Hair follicular keratinocyte (primary cell): ENCODE data around the gene GCLM. TPM values are rescaled to one million over a fixed set of nuclear protein-coding genes. Genes with fewer than 3 reads are reported as not detected.

Source experiments
- total RNA-seq: library from RNA; depleted of rRNA; stranded (reverse); fragments of >200 nt; gene quantifications from 2 replicates; pipeline ENCODE4 v1.2.3, GENCODE V29; 2015

The GCLM gene, protein sequence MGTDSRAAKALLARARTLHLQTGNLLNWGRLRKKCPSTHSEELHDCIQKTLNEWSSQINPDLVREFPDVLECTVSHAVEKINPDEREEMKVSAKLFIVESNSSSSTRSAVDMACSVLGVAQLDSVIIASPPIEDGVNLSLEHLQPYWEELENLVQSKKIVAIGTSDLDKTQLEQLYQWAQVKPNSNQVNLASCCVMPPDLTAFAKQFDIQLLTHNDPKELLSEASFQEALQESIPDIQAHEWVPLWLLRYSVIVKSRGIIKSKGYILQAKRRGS
- total RNA-seq, result 29.0 and 30.3 TPM in 2 replicates

DNA sequence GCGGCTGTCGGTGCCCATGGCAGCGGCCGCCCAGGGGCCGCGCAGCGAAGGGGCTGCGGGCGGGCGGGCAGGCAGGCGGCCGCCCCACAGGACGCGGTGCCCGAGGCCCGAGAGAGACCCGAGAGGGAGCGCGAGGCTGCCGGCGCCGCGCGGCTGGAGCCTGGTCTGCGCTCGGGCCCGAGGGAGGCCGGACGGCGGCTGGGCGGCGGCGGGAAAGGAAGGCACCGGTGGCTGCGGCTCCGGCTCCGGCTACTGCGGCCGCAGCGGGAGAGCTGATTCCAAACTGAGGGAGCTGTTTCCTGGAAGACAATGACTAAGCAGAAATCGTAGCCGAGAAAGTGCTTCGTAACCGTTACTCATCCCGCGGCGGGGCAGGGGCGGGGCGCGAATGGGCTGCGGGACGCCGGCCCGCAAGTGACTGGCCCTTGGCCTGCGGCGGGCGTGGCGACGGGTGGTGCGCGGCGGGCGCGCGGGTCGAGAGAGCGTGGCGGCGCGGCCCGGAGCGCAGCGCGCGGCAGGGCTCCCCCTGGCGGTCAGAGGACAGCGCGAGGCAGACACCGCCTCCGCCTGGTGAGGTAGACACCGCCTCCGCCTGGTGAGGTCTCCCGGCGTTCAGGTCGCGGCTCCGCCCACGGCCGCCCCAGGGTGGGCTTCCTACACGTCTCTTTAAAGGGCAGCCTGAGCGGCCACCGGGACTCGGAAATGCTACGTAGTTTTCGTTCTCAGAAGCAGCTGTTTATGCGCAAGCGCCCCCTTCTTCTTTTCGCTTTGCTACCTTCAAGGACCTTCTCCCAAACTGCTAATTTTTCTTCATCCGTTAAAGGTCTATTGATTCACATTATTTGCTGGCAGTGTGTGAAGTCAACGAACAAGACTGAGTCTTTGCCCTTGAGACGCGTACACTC is at the start of gene GCLM:
GCLM (minus strand) TSS at position 285 of the 905 bp plus-strand sequence; CDS start at position 18, 267 bp downstream.

DNA sequence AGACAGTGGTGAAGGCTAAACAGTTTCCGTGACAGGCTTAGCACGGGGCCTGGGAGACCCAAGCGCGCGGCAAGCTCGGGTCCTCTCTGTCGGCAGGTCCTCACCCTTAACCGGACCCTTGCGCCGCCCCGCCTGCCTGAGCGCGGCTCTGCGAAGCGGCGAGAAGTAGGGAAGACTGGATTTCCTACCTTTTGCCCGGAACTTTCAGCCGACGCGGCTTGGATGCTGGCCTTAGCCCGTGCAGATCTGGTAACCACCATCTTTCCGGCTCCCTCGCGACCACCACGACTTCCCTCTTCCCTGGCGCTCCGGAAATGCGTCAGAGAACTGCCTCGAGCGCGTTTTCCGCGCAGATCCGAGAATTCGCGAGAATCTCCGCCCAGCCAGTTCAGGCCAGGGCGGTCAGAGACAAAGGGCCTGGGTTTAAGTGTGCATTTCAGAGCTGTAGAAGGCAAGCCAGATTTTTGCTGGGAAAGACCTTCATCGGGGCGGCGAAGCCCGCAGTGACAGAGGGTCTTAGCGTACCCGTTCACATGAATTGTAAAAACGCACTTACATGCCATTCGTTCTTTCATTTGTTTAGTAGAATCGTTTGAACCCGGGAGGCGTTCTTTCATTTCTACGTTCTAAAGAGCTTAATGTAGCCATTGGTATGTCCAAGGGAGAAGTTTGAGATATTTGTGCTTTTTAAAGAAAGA is 30.2 kb downstream of the GCLM start, which contains the start of gene DNTTIP2:
DNTTIP2 (minus strand) TSS at position 318 of the 698 bp plus-strand sequence; CDS start at position 260, 58 bp downstream.

Other genes starting within 250 kb of the GCLM start
- 98.0 and 109 TPM in 2 replicates for gene BCAR3, start 227.6 kb downstream of the GCLM start, total RNA-seq
- 21.7 and 36.7 TPM in 2 replicates for gene DNTTIP2, start 30.2 kb downstream of the GCLM start, total RNA-seq
- 3.2 and 9.7 TPM in 2 replicates for gene ABCA4, start 211.7 kb upstream of the GCLM start, total RNA-seq